Neural cell (in vitro differentiated cells): ENCODE results near the gene CCDC24. TPM values are rescaled to one million over a fixed set of nuclear protein-coding genes. Genes with fewer than 3 reads are reported as not detected.

Experiments used
- H2AFZ ChIP-seq: fragments of 200-600, 300-800 bp; sonication (generic), shearing (Covaris generic); 2 replicates; pipeline ENCODE4 v1.6.0; 2014; ENCODE audit warnings: low read depth, mild to moderate bottlenecking, antibody characterized with exemption, low read length, moderate library complexity
- H3F3A ChIP-seq: fragments of 200-600 bp; shearing (Covaris generic); 2 replicates; pipeline ENCODE4 v1.6.1; 2016; ENCODE audit warnings: mild to moderate bottlenecking, moderate library complexity, mixed read lengths, antibody characterized with exemption, low read length; ENCODE audit not compliant: insufficient read depth, poor library complexity, severe bottlenecking
- H3K27ac ChIP-seq: fragments of 200-600, 300-800 bp; sonication (generic), shearing (Covaris generic); 2 replicates; pipeline ENCODE4 v1.5.1; 2014; ENCODE audit warnings: mild to moderate bottlenecking, low read length, moderate library complexity
- H3K27me3 ChIP-seq: fragments of 300-800, 200-600 bp; sonication (generic), shearing (Covaris generic); 2 replicates; pipeline ENCODE4 v1.6.0; 2014; ENCODE audit warnings: mild to moderate bottlenecking, low read depth, low read length, moderate library complexity; ENCODE audit not compliant: insufficient read depth
- H3K36me3 ChIP-seq: fragments of 300-800, 200-600 bp; sonication (generic), shearing (Covaris generic); 2 replicates; pipeline ENCODE4 v1.5.1; 2014; ENCODE audit warnings: mild to moderate bottlenecking, antibody characterized with exemption, low read length, moderate library complexity; ENCODE audit not compliant: insufficient read depth
- H3K4me2 ChIP-seq: fragments of 300-800, 200-600 bp; sonication (generic), shearing (Covaris generic); 2 replicates; pipeline ENCODE4 v1.6.0; 2014; ENCODE audit warnings: mild to moderate bottlenecking, low read length
- H3K4me3 ChIP-seq: fragments of 300-800, 200-600 bp; sonication (generic), shearing (Covaris generic); 2 replicates; pipeline ENCODE4 v1.5.1; 2014; ENCODE audit warnings: mild to moderate bottlenecking, low read length, moderate library complexity
- H3K79me2 ChIP-seq: fragments of 200-600 bp; shearing (Covaris generic); replicated peaks from 2 replicates; pipeline ENCODE4 v1.6.0; 2014; ENCODE audit warnings: mild to moderate bottlenecking, low read length, moderate library complexity; ENCODE audit not compliant: insufficient read depth
- H3K9ac ChIP-seq: fragments of 300-800, 200-600 bp; sonication (generic), shearing (Covaris generic); 2 replicates; pipeline ENCODE4 v1.6.1; 2016; ENCODE audit warnings: mild to moderate bottlenecking, low read length, mixed read lengths
- H3K9me2 ChIP-seq: fragments of 200-600 bp; shearing (Covaris generic); 2 replicates; pipeline ENCODE4 v1.6.1; 2016; ENCODE audit warnings: mild to moderate bottlenecking, low read length, mixed read lengths; ENCODE audit not compliant: insufficient read depth
- H3K9me3 ChIP-seq: fragments of 200-600, 300-800 bp; sonication (generic), shearing (Covaris generic); 2 replicates; pipeline ENCODE4 v1.6.1; 2016; ENCODE audit warnings: mild to moderate bottlenecking, mixed run types, low read length, moderate library complexity, mixed read lengths
- H4K20me1 ChIP-seq: fragments of 200-600 bp; shearing (Covaris generic); 2 replicates; pipeline ENCODE4 v1.6.1; 2016; ENCODE audit warnings: mild to moderate bottlenecking, mixed run types; ENCODE audit not compliant: insufficient read depth
- EP300 ChIP-seq: fragments of 450-650 bp; conservative IDR thresholded peaks from 2 replicates; pipeline ENCODE4 v1.6.1; 2014; ENCODE audit warnings: antibody characterized with exemption, mild to moderate bottlenecking, moderate library complexity; ENCODE audit not compliant: poor library complexity, severe bottlenecking
- EZH2 ChIP-seq: fragments of 200-600, 300-800 bp; shearing (Covaris generic), sonication (generic); IDR thresholded peaks from 2 replicates; pipeline ENCODE4 v1.6.1; 2014; ENCODE audit warnings: antibody characterized with exemption, low read length, borderline replicate concordance, mild to moderate bottlenecking; ENCODE audit not compliant: insufficient read depth, poor library complexity, severe bottlenecking
- MXI1 ChIP-seq: fragments of 450-650 bp; conservative IDR thresholded peaks from 2 replicates; pipeline ENCODE4 v1.6.1; 2014; ENCODE audit warnings: antibody characterized with exemption, mild to moderate bottlenecking; ENCODE audit not compliant: poor library complexity, severe bottlenecking
- POLR2AphosphoS5 ChIP-seq: IDR thresholded peaks from 2 replicates; pipeline ENCODE4 v1.6.1; 2012
- RAD21 ChIP-seq: fragments of 450-650 bp; conservative IDR thresholded peaks from 2 replicates; pipeline ENCODE4 v1.6.1; 2014; ENCODE audit warnings: antibody characterized with exemption, mild to moderate bottlenecking, moderate library complexity
- SMC3 ChIP-seq: fragments of 450-650 bp; conservative IDR thresholded peaks from 2 replicates; pipeline ENCODE4 v1.6.1; 2014; ENCODE audit warnings: antibody characterized with exemption, mild to moderate bottlenecking, moderate library complexity; ENCODE audit not compliant: poor library complexity
- TAF1 ChIP-seq: IDR thresholded peaks from 2 replicates; pipeline ENCODE4 v1.6.1; 2012; ENCODE audit warnings: low read depth
- polyA plus RNA-seq: library from polyadenylated mRNA; depleted of rRNA; stranded (reverse); fragments of >200 nt; gene quantifications from 2 replicates; pipeline ENCODE4 v1.2.3, GENCODE V29; 2014
- TF ChIP-seq, protein P1 (sequence below): fragments of 450-650 bp; IDR thresholded peaks from 2 replicates; pipeline ENCODE4 v1.5.1; 2014; ENCODE audit warnings: antibody characterized with exemption, mild to moderate bottlenecking, moderate library complexity; ENCODE audit not compliant: poor library complexity, severe bottlenecking
- TF ChIP-seq, protein P2 (sequence below): IDR thresholded peaks from 2 replicates; pipeline ENCODE4 v1.6.1; 2012; ENCODE audit warnings: borderline replicate concordance

The CCDC24 gene
- polyA plus RNA-seq, 1 donor from 2014 or later = 16.5 TPM

DNA sequence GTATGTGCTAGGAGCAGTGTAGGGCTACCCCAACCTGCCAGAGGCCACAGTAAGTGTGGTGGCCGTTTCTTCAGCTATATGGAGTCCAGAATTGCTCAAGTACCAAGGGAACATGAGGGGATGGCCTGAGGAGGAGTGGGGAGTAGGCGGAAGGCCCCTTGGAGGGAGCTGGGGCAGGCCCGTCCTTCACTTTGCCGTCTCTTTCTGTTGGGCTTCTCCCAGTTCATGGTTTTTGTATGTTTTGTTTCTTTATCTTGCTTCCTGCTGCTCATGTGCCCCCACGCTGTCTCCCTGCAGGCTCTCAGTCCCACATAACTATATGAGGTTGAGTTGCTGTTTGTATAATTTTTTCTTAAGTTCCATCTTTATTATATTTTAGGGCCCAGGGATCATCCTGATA lies 27.5 kb upstream of the CCDC24 start:
- no peaks in the 10 kb centered on the region for H3F3A ChIP-seq
- no peaks in the 10 kb centered on the region for H3K79me2 ChIP-seq
- H3K4me2 ChIP-seq = no peak overlapping the region
- no peaks in the 10 kb centered on the region for H3K9me3 ChIP-seq
- H3K9ac ChIP-seq = no peak overlapping the region
- H3K9me2 ChIP-seq = no peaks in the 10 kb centered on the region
- no peak overlapping the region for H2AFZ ChIP-seq
- H3K27me3 ChIP-seq = no peaks in the 10 kb centered on the region
- H3K4me3 ChIP-seq = no peak overlapping the region
- TF ChIP-seq, protein P1, sequence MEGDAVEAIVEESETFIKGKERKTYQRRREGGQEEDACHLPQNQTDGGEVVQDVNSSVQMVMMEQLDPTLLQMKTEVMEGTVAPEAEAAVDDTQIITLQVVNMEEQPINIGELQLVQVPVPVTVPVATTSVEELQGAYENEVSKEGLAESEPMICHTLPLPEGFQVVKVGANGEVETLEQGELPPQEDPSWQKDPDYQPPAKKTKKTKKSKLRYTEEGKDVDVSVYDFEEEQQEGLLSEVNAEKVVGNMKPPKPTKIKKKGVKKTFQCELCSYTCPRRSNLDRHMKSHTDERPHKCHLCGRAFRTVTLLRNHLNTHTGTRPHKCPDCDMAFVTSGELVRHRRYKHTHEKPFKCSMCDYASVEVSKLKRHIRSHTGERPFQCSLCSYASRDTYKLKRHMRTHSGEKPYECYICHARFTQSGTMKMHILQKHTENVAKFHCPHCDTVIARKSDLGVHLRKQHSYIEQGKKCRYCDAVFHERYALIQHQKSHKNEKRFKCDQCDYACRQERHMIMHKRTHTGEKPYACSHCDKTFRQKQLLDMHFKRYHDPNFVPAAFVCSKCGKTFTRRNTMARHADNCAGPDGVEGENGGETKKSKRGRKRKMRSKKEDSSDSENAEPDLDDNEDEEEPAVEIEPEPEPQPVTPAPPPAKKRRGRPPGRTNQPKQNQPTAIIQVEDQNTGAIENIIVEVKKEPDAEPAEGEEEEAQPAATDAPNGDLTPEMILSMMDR = no peak
- TF ChIP-seq EZH2 (no peak), EP300 (no peak), MXI1 (no peak), SMC3 (no peak), TAF1 (no peak), RAD21 (no peak), POLR2AphosphoS5 (no peak)
- TF ChIP-seq, protein P2, sequence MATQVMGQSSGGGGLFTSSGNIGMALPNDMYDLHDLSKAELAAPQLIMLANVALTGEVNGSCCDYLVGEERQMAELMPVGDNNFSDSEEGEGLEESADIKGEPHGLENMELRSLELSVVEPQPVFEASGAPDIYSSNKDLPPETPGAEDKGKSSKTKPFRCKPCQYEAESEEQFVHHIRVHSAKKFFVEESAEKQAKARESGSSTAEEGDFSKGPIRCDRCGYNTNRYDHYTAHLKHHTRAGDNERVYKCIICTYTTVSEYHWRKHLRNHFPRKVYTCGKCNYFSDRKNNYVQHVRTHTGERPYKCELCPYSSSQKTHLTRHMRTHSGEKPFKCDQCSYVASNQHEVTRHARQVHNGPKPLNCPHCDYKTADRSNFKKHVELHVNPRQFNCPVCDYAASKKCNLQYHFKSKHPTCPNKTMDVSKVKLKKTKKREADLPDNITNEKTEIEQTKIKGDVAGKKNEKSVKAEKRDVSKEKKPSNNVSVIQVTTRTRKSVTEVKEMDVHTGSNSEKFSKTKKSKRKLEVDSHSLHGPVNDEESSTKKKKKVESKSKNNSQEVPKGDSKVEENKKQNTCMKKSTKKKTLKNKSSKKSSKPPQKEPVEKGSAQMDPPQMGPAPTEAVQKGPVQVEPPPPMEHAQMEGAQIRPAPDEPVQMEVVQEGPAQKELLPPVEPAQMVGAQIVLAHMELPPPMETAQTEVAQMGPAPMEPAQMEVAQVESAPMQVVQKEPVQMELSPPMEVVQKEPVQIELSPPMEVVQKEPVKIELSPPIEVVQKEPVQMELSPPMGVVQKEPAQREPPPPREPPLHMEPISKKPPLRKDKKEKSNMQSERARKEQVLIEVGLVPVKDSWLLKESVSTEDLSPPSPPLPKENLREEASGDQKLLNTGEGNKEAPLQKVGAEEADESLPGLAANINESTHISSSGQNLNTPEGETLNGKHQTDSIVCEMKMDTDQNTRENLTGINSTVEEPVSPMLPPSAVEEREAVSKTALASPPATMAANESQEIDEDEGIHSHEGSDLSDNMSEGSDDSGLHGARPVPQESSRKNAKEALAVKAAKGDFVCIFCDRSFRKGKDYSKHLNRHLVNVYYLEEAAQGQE = no peak
- H4K20me1 ChIP-seq = no peaks in the 10 kb centered on the region
- H3K27ac ChIP-seq = no peak overlapping the region
- H3K36me3 ChIP-seq = peaks cover 24% of the 10 kb centered on the region

DNA sequence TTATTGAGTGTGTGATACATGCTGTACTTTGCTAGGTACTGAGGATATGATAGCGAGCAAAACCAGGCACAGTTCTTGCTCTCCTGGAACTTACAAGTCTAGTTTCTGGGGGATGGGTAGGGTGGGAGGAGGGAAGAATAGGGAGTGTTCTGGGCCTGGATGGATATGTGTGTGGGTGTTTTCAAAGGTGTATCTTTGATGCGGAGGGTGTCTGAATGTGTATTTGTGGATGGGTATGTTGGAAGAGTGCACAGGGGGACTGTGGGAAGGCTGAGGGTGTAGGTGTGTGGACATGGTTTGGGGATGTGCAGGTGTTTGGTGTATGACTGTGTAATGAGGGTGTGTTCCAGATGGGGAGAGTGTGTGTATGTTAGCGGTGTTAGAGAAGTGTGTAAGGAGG lies 26.1 kb upstream of the CCDC24 start:
- TF ChIP-seq TAF1 = no peak
- no peak for TF ChIP-seq MXI1
- TF ChIP-seq, protein P1 = no peak
- no peak for TF ChIP-seq EP300
- no peak for TF ChIP-seq POLR2AphosphoS5
- no peak for TF ChIP-seq SMC3
- no peak for TF ChIP-seq EZH2
- TF ChIP-seq, protein P2 = no peak
- no peak for TF ChIP-seq RAD21
- peaks cover 20% of the 10 kb centered on the region for H3K36me3 ChIP-seq
- no peak overlapping the region for H3K27ac ChIP-seq
- H3F3A ChIP-seq = no peaks in the 10 kb centered on the region
- H3K9me3 ChIP-seq = no peaks in the 10 kb centered on the region
- H3K27me3 ChIP-seq = no peaks in the 10 kb centered on the region
- no peak overlapping the region for H3K9ac ChIP-seq
- H4K20me1 ChIP-seq = no peaks in the 10 kb centered on the region
- no peaks in the 10 kb centered on the region for H3K79me2 ChIP-seq
- no peak overlapping the region for H3K4me2 ChIP-seq
- H3K9me2 ChIP-seq = no peaks in the 10 kb centered on the region
- H3K4me3 ChIP-seq = no peak overlapping the region
- H2AFZ ChIP-seq = no peak overlapping the region
